A549 (cell line): ENCODE measurements around the gene ASTE1. TPM values are rescaled to one million over a fixed set of nuclear protein-coding genes. Genes with fewer than 3 reads are reported as not detected.

Experiments
- ATAC-seq, 2 experiments: fragments of 200-7000 bp in 1 of 2; fragments of >200 bp in 1 of 2; cut with Nextera tagmentation in 1 of 2; cut with Tn5 transposase in 1 of 2; 3 replicates each; pipeline versions ENCODE4 v1.8.0 to v1.9.1; 2018 to 2020; ENCODE audit warnings: mild to moderate bottlenecking in 1 of 2, moderate library complexity in 1 of 2
- CTCF ChIA-PET: fragments of 300-600 bp; sonication (Branson Sonifier 250); formaldehyde crosslinking; extraction: SDS; loops from one replicate; lab custom pipeline; 2021; ENCODE audit warnings: antibody characterized with exemption, inconsistent platforms; lab: Yijun Ruan, JAX
- POLR2A ChIA-PET: fragments of 350-600 bp; formaldehyde crosslinking; extraction: SDS; loops from one replicate; lab custom pipeline; 2021; ENCODE audit warnings: antibody characterized with exemption, inconsistent platforms; lab: Yijun Ruan, JAX
- DNase-seq, 2 experiments: peaks; one replicate each; pipeline versions ENCODE4 v3.0.0 to v3.0.0-alpha.2; 2011 to 2016; ENCODE audit warnings: low read depth in 1 of 2, low spot score in 1 of 2
- FAIRE-seq: peaks from 2 replicates; lab custom pipeline; 2011; peaks lifted over from hg19 to GRCh38; lab: Jason Lieb, UNC
- H3K27ac ChIP-seq, 2 experiments: fragments of >200 bp; sonication (Bioruptor Twin); formaldehyde crosslinking; 3 replicates each; pipeline ENCODE4 v1.5.1; 2016 to 2017
- H3K4me1 ChIP-seq: fragments of >200 bp; sonication (Bioruptor Twin); formaldehyde crosslinking; 3 replicates; pipeline ENCODE4 v1.6.1; 2016
- H3K4me2 ChIP-seq: fragments of >200 bp; sonication (Bioruptor Twin); formaldehyde crosslinking; 3 replicates; pipeline ENCODE4 v1.6.1; 2016
- H3K4me3 ChIP-seq: fragments of >200 bp; sonication (Bioruptor Twin); formaldehyde crosslinking; 3 replicates; pipeline ENCODE4 v1.5.1; 2016
- H3K9me3 ChIP-seq: fragments of >200 bp; sonication (Bioruptor Twin); formaldehyde crosslinking; 3 replicates; pipeline ENCODE4 v1.6.1; 2016
- ATOH8 ChIP-seq: fragments of 250-450 bp; sonication (Bioruptor Pico); IDR thresholded peaks from 2 replicates; pipeline ENCODE4 v1.5.0; 2020; ENCODE audit warnings: low read depth, mild to moderate bottlenecking, moderate library complexity
- BCL3 ChIP-seq: fragments of >200 bp; sonication (Bioruptor Twin); formaldehyde crosslinking; IDR thresholded peaks from 3 replicates; pipeline ENCODE4 v1.6.1; 2016
- CHD2 ChIP-seq: fragments of 150-350 bp; IDR thresholded peaks from 2 replicates; pipeline ENCODE4 v1.6.1; 2014; ENCODE audit warnings: low read length; ENCODE audit not compliant: partially characterized antibody
- E2F6 ChIP-seq: IDR thresholded peaks from 2 replicates; pipeline ENCODE4 v1.6.1; 2012; ENCODE audit warnings: low read depth, borderline replicate concordance
- EHF ChIP-seq: fragments of 250-450 bp; sonication (Bioruptor Pico); IDR thresholded peaks from 2 replicates; pipeline ENCODE4 v1.5.0; 2020; ENCODE audit warnings: mild to moderate bottlenecking
- EP300 ChIP-seq, 2 experiments: fragments of >200 bp; sonication (Bioruptor Twin); formaldehyde crosslinking; IDR thresholded peaks; 2 replicates in 1 of 2; 3 replicates in 1 of 2; pipeline ENCODE4 v1.6.1; 2016 to 2017
- ESRRA ChIP-seq: fragments of 150-350 bp; IDR thresholded peaks from 2 replicates; pipeline ENCODE4 v1.6.1; 2014; ENCODE audit warnings: mild to moderate bottlenecking, low read length, borderline replicate concordance
- FOSB ChIP-seq: fragments of 250-450 bp; sonication (Bioruptor Pico); IDR thresholded peaks from 2 replicates; pipeline ENCODE4 v1.5.0; 2020; ENCODE audit warnings: mild to moderate bottlenecking, moderate library complexity
- FOXS1 ChIP-seq: fragments of 250-450 bp; sonication (Bioruptor Pico); IDR thresholded peaks from 2 replicates; pipeline ENCODE4 v1.5.0; 2020; ENCODE audit warnings: mild to moderate bottlenecking, moderate library complexity
- GATA3 ChIP-seq: IDR thresholded peaks from 2 replicates; pipeline ENCODE4 v1.6.1; 2012; ENCODE audit warnings: borderline replicate concordance
- HOXA7 ChIP-seq: fragments of 250-450 bp; sonication (Bioruptor Pico); IDR thresholded peaks from 2 replicates; pipeline ENCODE4 v1.5.0; 2020; ENCODE audit warnings: mild to moderate bottlenecking, moderate library complexity
- HOXB5 ChIP-seq: fragments of 250-450 bp; sonication (Bioruptor Pico); IDR thresholded peaks from 2 replicates; pipeline ENCODE4 v1.5.0; 2020; ENCODE audit warnings: mild to moderate bottlenecking, moderate library complexity
- KDM5A ChIP-seq: fragments of 200-600 bp; sonication (generic); IDR thresholded peaks from 2 replicates; pipeline ENCODE4 v1.6.1; 2016; ENCODE audit warnings: antibody characterized with exemption, mild to moderate bottlenecking
- MAFK ChIP-seq: fragments of 450-650 bp; IDR thresholded peaks from 2 replicates; pipeline ENCODE4 v1.6.1; 2014; ENCODE audit not compliant: partially characterized antibody
- MAZ ChIP-seq: fragments of 150-350 bp; IDR thresholded peaks from 2 replicates; pipeline ENCODE4 v1.6.1; 2014; ENCODE audit warnings: antibody characterized with exemption, low read depth, low read length, borderline replicate concordance
- NFE2L2 ChIP-seq: fragments of 150-350 bp; conservative IDR thresholded peaks from 2 replicates; pipeline ENCODE4 v1.6.1; 2014; ENCODE audit warnings: low read length
- NPAS2 ChIP-seq: fragments of 250-450 bp; sonication (Bioruptor Pico); IDR thresholded peaks from 2 replicates; pipeline ENCODE4 v1.8.0; 2022; ENCODE audit warnings: mild to moderate bottlenecking, moderate library complexity, borderline replicate concordance
- PBX3 ChIP-seq: IDR thresholded peaks from 2 replicates; pipeline ENCODE4 v1.6.1; 2012
- RARB ChIP-seq: fragments of 250-450 bp; sonication (Bioruptor Pico); IDR thresholded peaks from 2 replicates; pipeline ENCODE4 v1.8.0; 2021; ENCODE audit warnings: mild to moderate bottlenecking, moderate library complexity
- RCOR1 ChIP-seq: fragments of 150-350 bp; IDR thresholded peaks from 2 replicates; pipeline ENCODE4 v1.6.1; 2014; ENCODE audit warnings: antibody characterized with exemption, low read length, low read depth
- REST ChIP-seq: fragments of 200-600 bp; sonication (generic); IDR thresholded peaks from 2 replicates; pipeline ENCODE4 v1.6.1; 2016; ENCODE audit warnings: antibody characterized with exemption, mild to moderate bottlenecking, moderate library complexity
- USF2 ChIP-seq: fragments of 450-650 bp; IDR thresholded peaks from 2 replicates; pipeline ENCODE4 v1.6.1; 2014; ENCODE audit warnings: antibody characterized with exemption
- ZSCAN20 ChIP-seq: fragments of 250-450 bp; sonication (Bioruptor Pico); IDR thresholded peaks from 2 replicates; pipeline ENCODE4 v1.8.0; 2022; ENCODE audit warnings: mild to moderate bottlenecking, moderate library complexity
- WGBS: methylation state at CpG from one replicate; pipeline ENCODE4 v1.1.6; 2017; ENCODE audit errors: missing lambda C conversion rate; 5-methylcytosine and 5-hydroxymethylcytosine counted together
- polyA plus RNA-seq, 4 experiments: library from polyadenylated mRNA; depleted of rRNA in 3 of 4; stranded (reverse); fragments of >200 nt; fragmentation: RNase III in 1 of 4; extraction: RNeasy Plus Mini Kit Qiagen cat#74134 plus additional on column Dnase treatment in 1 of 4; gene quantifications; 2 replicates in 3 of 4; 3 replicates in 1 of 4; pipeline ENCODE4 v1.2.3, GENCODE V29; 2011 to 2017

The ASTE1 gene
- polyA plus RNA-seq, 2 of the 4 experiments (the other 2 are of a cell fraction), result 3.6 to 6.9 TPM

- ATAC-seq, result no peak
- no peaks in the 10 kb centered on the region for H3K4me1 ChIP-seq
- H3K4me2 ChIP-seq, result no peak overlapping the region
- no peak for DNase-seq
- no peak overlapping the region for H3K4me3 ChIP-seq
- CTCF ChIA-PET, result interaction anchor here (0.9 kb wide), 1 partner anchor 963 kb away, joined by 3 read pairs; the partner anchor contains the start of gene CPNE4
- TF ChIP-seq FOXS1 (CRISPR knock-in tag), result no peak
- TF ChIP-seq ZSCAN20 (CRISPR knock-in tag), result no peak
- TF ChIP-seq RCOR1, result no peak
- no peak for TF ChIP-seq REST
- no peak for TF ChIP-seq ESRRA
- WGBS, result 27% methylated on average over 2 of the region's 2 CpGs
- no peak for FAIRE-seq
- POLR2A ChIA-PET, result no interaction called here
- H3K27ac ChIP-seq, result no peak overlapping the region
- H3K9me3 ChIP-seq, result no peaks in the 10 kb centered on the region
These were observed 45.5 kb upstream of the ASTE1 start for GRCh38 chr3:131072099-131072559.

- H3K9me3 ChIP-seq, result no peaks in the 10 kb centered on the region
- POLR2A ChIA-PET, result no interaction called here
- FAIRE-seq (no peak), ATAC-seq (no peak), DNase-seq (no peak)
- CTCF ChIA-PET, result interaction anchor here (1.6 kb wide), 1 partner anchor 939 kb away, joined by 3 read pairs; no protein-coding TSS in a partner anchor
- no peak overlapping the region for H3K27ac ChIP-seq
- H3K4me3 ChIP-seq, result no peak overlapping the region
- H3K4me1 ChIP-seq, result no peaks in the 10 kb centered on the region
- no peak overlapping the region for H3K4me2 ChIP-seq
- TF ChIP-seq E2F6 (no peak), EHF (CRISPR knock-in tag) (no peak), NPAS2 (CRISPR knock-in tag) (no peak), ESRRA (no peak), BCL3 (no peak), RARB (no peak), HOXA7 (CRISPR knock-in tag) (no peak), MAFK (no peak), KDM5A (no peak), NFE2L2 (no peak), FOSB (CRISPR knock-in tag) (no peak), PBX3 (no peak), ZSCAN20 (CRISPR knock-in tag) (no peak), HOXB5 (CRISPR knock-in tag) (no peak), MAZ (no peak), EP300 (IDR thresholded peaks at IDR 0.05) (no peak), CHD2 (no peak), ATOH8 (CRISPR knock-in tag) (no peak), GATA3 (no peak), USF2 (no peak)
These were observed 41.4 kb upstream of the ASTE1 start for GRCh38 chr3:131067983-131068382.
